ENCODE data around the gene UNC13B. TPM values are rescaled to one million over a fixed set of nuclear protein-coding genes. Genes with fewer than 3 reads are reported as not detected.

Gene UNC13B
- total and polyA plus RNA-seq, 2 of the 13 experiments (the other 11 are each of a cell fraction or from before 2014, with no cell fraction given) = 14.0 to 18.3 TPM

DNA sequence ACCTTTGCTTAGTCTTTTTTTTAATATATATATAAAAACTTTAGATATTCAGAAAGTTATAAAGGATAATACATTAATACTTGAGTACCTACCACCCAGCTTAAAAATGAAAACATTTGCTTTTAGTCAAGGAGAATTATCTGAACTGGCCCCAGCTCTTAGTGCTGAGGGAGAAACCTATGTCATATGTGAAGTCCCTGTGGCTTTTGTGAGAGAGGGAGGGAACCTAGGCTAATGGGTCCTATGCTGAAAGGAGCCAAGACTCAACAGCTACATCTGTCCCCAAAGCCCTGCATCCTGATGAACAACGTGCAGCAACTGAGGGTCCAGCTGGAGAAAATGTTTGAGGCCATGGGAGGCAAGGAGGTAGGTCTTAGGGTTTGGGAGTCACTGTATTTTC is 236.1 kb downstream of the UNC13B start (continued):
- TF ChIP-seq SNAPC4 (CRISPR knock-in tag; IDR thresholded peaks at IDR 0.05) (no peak), NAIF1 (CRISPR knock-in tag; IDR thresholded peaks at IDR 0.05; ENCODE audit: borderline replicate concordance) (no peak), NFIC (IDR thresholded peaks at IDR 0.05; ENCODE audit: low read length) (no peak), ZFP36L1 (CRISPR knock-in tag; IDR thresholded peaks at IDR 0.05) (no peak), NR3C1 (CRISPR knock-in tag; IDR thresholded peaks at IDR 0.05) (no peak), PLRG1 (conservative IDR thresholded peaks at IDR 0.05) (no peak), SRSF9 (IDR thresholded peaks at IDR 0.05; ENCODE audit: borderline replicate concordance, insufficient read depth, low read depth, low read length, poor library complexity, severe bottlenecking) (no peak), CSRNP2 (CRISPR knock-in tag; conservative IDR thresholded peaks at IDR 0.05; ENCODE audit: low read depth) (no peak)
